Measurements from ENCODE around the gene TMEFF1. TPM values are rescaled to one million over a fixed set of nuclear protein-coding genes. Genes with fewer than 3 reads are reported as not detected.

Gene TMEFF1
- total and polyA plus RNA-seq, 10 of the 15 experiments (the other 5 are each of a cell fraction or from before 2014, with no cell fraction given), result 0.03 to 0.55 (median 0.11) TPM; not detected in 3

DNA sequence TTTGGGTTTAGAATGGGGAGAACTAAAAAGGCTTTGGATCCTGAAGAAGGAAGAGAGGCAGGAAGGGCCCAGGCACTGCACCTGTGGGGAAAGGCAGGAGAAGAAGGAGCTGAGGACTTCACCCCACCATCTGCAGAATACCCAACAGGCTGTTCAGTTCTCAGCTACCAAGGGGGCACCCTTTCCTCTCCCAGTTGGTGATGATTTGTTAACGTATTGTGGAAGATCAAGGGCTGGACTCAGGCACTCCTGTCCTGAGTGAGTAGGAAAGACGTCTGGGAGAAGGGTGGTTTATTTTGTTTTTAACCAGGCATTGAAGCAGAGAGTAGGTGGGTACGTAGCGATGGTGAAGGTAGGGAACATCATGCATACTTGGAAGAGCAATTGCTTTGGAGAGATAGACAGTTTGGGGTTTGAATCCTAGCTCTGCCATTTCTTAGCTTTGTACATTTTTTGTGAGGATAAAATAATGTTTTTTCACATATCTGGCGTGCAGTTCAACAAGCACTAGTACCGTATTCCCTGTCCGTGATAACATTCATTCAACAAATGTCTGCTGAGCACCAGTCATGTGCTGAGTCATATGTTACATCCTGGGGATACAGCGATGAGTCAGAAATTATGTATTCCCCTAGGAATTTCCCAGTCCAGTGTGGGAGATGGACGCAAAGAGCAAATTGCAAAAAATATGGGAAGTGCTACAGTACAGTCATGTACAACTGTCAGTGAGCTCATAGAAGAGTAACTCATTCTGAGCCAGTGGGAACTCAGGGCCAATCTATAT, 43.9 kb upstream of the TMEFF1 start:
- peak overlapping the region; percentile 93 for H3K4me2 ChIP-seq (ENCODE audit: control insufficient read depth, insufficient read depth)
- no peaks in the 10 kb centered on the region for H3K36me3 ChIP-seq (ENCODE audit: control insufficient read depth in 2 of 2, insufficient read depth in 2 of 2, low read length in 1 of 2)
- 71% methylated on average over 9 of the region's 9 CpGs for WGBS (ENCODE audit: insufficient coverage, insufficient replicate concordance, low lambda C conversion rate, missing lambda C conversion rate)
- no peaks in the 10 kb centered on the region for H3K27me3 ChIP-seq (replicated peaks in 1 of 2; ENCODE audit: control insufficient read depth in 2 of 2, insufficient read depth in 2 of 2, low read length in 1 of 2)
- intact Hi-C loops (cut with micrococcal nuclease; ENCODE audit: unreplicated experiment) (loop anchor here (5.0 kb wide), 1 partner anchor 77 kb away; the partner anchor contains the start of gene TEX10), in situ Hi-C loops (cut with MboI) (no loop called here)
- DNase-seq (ENCODE audit: low read depth, low spot score) (no peak), FAIRE-seq (no peak), ATAC-seq (no peak)
- RAD21 ChIA-PET (ENCODE audit: unreplicated experiment), result interaction anchor here (1.0 kb wide), 2 partner anchors 10 to 13 kb away, joined by 3 read pairs; no protein-coding TSS in a partner anchor
- no peak overlapping the region for H3K9ac ChIP-seq (ENCODE audit: control insufficient read depth, insufficient read depth, low read length)
- H3K79me2 ChIP-seq (ENCODE audit: control insufficient read depth, insufficient read depth, low read length), result peaks cover 5% of the 10 kb centered on the region
- H3K4me3 ChIP-seq, result no peak overlapping the region
- H3K9me3 ChIP-seq (replicated peaks; ENCODE audit: control insufficient read depth, insufficient read depth, low read length), result no peaks in the 10 kb centered on the region
- no peaks in the 10 kb centered on the region for H4K20me1 ChIP-seq (ENCODE audit: control insufficient read depth, insufficient read depth)
- no peak overlapping the region for H3K27ac ChIP-seq (ENCODE audit: control insufficient read depth, insufficient read depth)
- SMC1A ChIA-PET (ENCODE audit: uncharacterized antibody, unreplicated experiment), result interaction anchor here (1.2 kb wide), 1 partner anchor 10 kb away, joined by 5 read pairs; no protein-coding TSS in a partner anchor
- no peak overlapping the region for H2AFZ ChIP-seq (ENCODE audit: control insufficient read depth, low read depth, low read length)
- BruUV-seq (replicated peaks), result no TSS peak
- POLR2A ChIA-PET, result no interaction called here
- peaks cover 12% of the 10 kb centered on the region for H3K4me1 ChIP-seq (ENCODE audit: control insufficient read depth, insufficient read depth, low read length)
- CTCF ChIA-PET, result interaction anchor here (0.6 to 1.8 kb wide), 4 partner anchors 9 to 804 kb away, joined by 3 to 11 read pairs (median 3); no protein-coding TSS in a partner anchor
- TF ChIP-seq RAD51 (IDR thresholded peaks at IDR 0.05), result no peak
- TF ChIP-seq, protein P1, sequence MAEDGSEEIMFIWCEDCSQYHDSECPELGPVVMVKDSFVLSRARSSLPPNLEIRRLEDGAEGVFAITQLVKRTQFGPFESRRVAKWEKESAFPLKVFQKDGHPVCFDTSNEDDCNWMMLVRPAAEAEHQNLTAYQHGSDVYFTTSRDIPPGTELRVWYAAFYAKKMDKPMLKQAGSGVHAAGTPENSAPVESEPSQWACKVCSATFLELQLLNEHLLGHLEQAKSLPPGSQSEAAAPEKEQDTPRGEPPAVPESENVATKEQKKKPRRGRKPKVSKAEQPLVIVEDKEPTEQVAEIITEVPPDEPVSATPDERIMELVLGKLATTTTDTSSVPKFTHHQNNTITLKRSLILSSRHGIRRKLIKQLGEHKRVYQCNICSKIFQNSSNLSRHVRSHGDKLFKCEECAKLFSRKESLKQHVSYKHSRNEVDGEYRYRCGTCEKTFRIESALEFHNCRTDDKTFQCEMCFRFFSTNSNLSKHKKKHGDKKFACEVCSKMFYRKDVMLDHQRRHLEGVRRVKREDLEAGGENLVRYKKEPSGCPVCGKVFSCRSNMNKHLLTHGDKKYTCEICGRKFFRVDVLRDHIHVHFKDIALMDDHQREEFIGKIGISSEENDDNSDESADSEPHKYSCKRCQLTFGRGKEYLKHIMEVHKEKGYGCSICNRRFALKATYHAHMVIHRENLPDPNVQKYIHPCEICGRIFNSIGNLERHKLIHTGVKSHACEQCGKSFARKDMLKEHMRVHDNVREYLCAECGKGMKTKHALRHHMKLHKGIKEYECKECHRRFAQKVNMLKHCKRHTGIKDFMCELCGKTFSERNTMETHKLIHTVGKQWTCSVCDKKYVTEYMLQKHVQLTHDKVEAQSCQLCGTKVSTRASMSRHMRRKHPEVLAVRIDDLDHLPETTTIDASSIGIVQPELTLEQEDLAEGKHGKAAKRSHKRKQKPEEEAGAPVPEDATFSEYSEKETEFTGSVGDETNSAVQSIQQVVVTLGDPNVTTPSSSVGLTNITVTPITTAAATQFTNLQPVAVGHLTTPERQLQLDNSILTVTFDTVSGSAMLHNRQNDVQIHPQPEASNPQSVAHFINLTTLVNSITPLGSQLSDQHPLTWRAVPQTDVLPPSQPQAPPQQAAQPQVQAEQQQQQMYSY (CRISPR knock-in tag; IDR thresholded peaks at IDR 0.05), result no peak
- TF ChIP-seq ZSCAN29 (IDR thresholded peaks at IDR 0.05), result no peak
- no peak for TF ChIP-seq NR2C1 (IDR thresholded peaks at IDR 0.05)
- TF ChIP-seq, protein P2, sequence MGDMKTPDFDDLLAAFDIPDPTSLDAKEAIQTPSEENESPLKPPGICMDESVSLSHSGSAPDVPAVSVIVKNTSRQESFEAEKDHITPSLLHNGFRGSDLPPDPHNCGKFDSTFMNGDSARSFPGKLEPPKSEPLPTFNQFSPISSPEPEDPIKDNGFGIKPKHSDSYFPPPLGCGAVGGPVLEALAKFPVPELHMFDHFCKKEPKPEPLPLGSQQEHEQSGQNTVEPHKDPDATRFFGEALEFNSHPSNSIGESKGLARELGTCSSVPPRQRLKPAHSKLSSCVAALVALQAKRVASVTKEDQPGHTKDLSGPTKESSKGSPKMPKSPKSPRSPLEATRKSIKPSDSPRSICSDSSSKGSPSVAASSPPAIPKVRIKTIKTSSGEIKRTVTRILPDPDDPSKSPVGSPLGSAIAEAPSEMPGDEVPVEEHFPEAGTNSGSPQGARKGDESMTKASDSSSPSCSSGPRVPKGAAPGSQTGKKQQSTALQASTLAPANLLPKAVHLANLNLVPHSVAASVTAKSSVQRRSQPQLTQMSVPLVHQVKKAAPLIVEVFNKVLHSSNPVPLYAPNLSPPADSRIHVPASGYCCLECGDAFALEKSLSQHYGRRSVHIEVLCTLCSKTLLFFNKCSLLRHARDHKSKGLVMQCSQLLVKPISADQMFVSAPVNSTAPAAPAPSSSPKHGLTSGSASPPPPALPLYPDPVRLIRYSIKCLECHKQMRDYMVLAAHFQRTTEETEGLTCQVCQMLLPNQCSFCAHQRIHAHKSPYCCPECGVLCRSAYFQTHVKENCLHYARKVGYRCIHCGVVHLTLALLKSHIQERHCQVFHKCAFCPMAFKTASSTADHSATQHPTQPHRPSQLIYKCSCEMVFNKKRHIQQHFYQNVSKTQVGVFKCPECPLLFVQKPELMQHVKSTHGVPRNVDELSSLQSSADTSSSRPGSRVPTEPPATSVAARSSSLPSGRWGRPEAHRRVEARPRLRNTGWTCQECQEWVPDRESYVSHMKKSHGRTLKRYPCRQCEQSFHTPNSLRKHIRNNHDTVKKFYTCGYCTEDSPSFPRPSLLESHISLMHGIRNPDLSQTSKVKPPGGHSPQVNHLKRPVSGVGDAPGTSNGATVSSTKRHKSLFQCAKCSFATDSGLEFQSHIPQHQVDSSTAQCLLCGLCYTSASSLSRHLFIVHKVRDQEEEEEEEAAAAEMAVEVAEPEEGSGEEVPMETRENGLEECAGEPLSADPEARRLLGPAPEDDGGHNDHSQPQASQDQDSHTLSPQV (IDR thresholded peaks at IDR 0.05), result no peak
- TF ChIP-seq IKZF2 (IDR thresholded peaks at IDR 0.05), result peak; percentile 62 to 65; a peak in 3 of 4 replicates
- TF ChIP-seq NFIC (IDR thresholded peaks at IDR 0.05; ENCODE audit: low read depth, low read length), result 0 out of 2 replicates have a peak, but pooled peaks have one; percentile 19
- TF ChIP-seq FOXK2 (IDR thresholded peaks at IDR 0.05), result no peak
- peak; percentile 76 for TF ChIP-seq EED (IDR thresholded peaks at IDR 0.05; ENCODE audit: low read depth)
- TF ChIP-seq, protein P3, sequence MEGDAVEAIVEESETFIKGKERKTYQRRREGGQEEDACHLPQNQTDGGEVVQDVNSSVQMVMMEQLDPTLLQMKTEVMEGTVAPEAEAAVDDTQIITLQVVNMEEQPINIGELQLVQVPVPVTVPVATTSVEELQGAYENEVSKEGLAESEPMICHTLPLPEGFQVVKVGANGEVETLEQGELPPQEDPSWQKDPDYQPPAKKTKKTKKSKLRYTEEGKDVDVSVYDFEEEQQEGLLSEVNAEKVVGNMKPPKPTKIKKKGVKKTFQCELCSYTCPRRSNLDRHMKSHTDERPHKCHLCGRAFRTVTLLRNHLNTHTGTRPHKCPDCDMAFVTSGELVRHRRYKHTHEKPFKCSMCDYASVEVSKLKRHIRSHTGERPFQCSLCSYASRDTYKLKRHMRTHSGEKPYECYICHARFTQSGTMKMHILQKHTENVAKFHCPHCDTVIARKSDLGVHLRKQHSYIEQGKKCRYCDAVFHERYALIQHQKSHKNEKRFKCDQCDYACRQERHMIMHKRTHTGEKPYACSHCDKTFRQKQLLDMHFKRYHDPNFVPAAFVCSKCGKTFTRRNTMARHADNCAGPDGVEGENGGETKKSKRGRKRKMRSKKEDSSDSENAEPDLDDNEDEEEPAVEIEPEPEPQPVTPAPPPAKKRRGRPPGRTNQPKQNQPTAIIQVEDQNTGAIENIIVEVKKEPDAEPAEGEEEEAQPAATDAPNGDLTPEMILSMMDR (IDR thresholded peaks at IDR 0.05 in 2 of 3, conservative IDR thresholded peaks at IDR 0.05 in 1 of 3; ENCODE audit: control insufficient read depth in 2 of 3, extremely low read depth in 1 of 3, insufficient read depth in 1 of 3, low read depth in 3 of 3, low read length in 3 of 3), result no peak
- no peak for TF ChIP-seq IRF4 (IDR thresholded peaks at IDR 0.05; ENCODE audit: low read depth, low read length)

All from GM12878 (cell line).